GM06990 (cell line): ENCODE data around the gene BAIAP2L1.

Experiments used
- DNase-seq: peaks from one replicate; pipeline ENCODE4 v3.0.0-alpha.2; 2011; ENCODE audit not compliant: insufficient read length; ENCODE audit errors: extremely low read depth
- H3K27me3 ChIP-seq: replicated peaks from 2 replicates; pipeline ENCODE4 v1.6.0; 2011; ENCODE audit warnings: low read length; ENCODE audit not compliant: control insufficient read depth, insufficient read depth
- H3K36me3 ChIP-seq: 2 replicates; pipeline ENCODE4 v1.5.1; 2011; ENCODE audit warnings: low read length; ENCODE audit not compliant: control insufficient read depth, insufficient read depth
- H3K4me3 ChIP-seq: replicated peaks from 2 replicates; pipeline ENCODE4 v1.5.1; 2011; ENCODE audit warnings: low read depth, mild to moderate bottlenecking, control low read depth, low read length
- CTCF ChIP-seq: IDR thresholded peaks from 2 replicates; pipeline ENCODE4 v1.5.1; 2011; ENCODE audit warnings: low read length, control low read depth, mild to moderate bottlenecking, inconsistent platforms; ENCODE audit not compliant: insufficient read depth, poor library complexity, severe bottlenecking

The BAIAP2L1 gene

GRCh38 chr7:98329791-98330373 is 71.0 kb downstream of the BAIAP2L1 start:
- H3K4me3 ChIP-seq: no peak overlapping the region
- no peak for DNase-seq
- no peaks in the 10 kb centered on the region for H3K27me3 ChIP-seq
- peaks cover 7% of the 10 kb centered on the region for H3K36me3 ChIP-seq
- TF ChIP-seq CTCF: no peak

- no peak for DNase-seq
- Histone ChIP-seq H3K36me3 (peaks cover 7% of the 10 kb centered on the region), H3K27me3 (no peaks in the 10 kb centered on the region), H3K4me3 (no peak overlapping the region)
- TF ChIP-seq CTCF: no peak
These were observed 71.6 kb downstream of the BAIAP2L1 start for GRCh38 chr7:98329100-98329790.

GRCh38 chr7:98324782-98325181 is 76.1 kb downstream of the BAIAP2L1 start:
- Histone ChIP-seq H3K4me3 (no peak overlapping the region), H3K36me3 (peaks cover 7% of the 10 kb centered on the region), H3K27me3 (no peaks in the 10 kb centered on the region)
- DNase-seq: no peak
- no peak for TF ChIP-seq CTCF

- TF ChIP-seq CTCF: no peak
- Histone ChIP-seq H3K4me3 (no peak overlapping the region), H3K36me3 (peaks cover 10% of the 10 kb centered on the region), H3K27me3 (no peaks in the 10 kb centered on the region)
- no peak for DNase-seq
These were observed 77.1 kb downstream of the BAIAP2L1 start for GRCh38 chr7:98323597-98324322.

- TF ChIP-seq CTCF: no peak
- H3K27me3 ChIP-seq: no peaks in the 10 kb centered on the region
- DNase-seq: no peak
- no peak overlapping the region for H3K4me3 ChIP-seq
- peaks cover 11% of the 10 kb centered on the region for H3K36me3 ChIP-seq
These were observed 78.3 kb downstream of the BAIAP2L1 start for GRCh38 chr7:98322331-98323270.
